ENCODE results near the gene TAF10.

DNA sequence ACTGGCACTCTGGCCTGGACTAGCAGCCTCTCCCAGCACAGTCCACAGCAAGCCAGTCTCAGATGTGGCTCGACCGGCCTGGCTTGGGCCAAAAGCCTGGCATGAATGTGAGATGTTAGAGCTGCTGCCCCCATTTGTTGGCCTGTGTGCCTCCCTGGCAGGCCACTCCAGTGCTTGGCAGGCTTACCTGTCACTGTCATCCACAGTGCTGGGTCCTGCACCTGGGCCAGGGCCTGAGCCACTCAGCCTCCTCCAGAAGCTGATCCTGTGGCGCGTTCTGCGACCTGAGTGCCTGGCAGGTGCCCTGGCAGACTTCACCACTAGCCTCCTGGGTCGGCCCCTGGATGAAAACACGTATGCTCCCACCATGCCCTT lies 44.7 kb downstream of the TAF10 start:
- TF ChIP-seq, protein P1, sequence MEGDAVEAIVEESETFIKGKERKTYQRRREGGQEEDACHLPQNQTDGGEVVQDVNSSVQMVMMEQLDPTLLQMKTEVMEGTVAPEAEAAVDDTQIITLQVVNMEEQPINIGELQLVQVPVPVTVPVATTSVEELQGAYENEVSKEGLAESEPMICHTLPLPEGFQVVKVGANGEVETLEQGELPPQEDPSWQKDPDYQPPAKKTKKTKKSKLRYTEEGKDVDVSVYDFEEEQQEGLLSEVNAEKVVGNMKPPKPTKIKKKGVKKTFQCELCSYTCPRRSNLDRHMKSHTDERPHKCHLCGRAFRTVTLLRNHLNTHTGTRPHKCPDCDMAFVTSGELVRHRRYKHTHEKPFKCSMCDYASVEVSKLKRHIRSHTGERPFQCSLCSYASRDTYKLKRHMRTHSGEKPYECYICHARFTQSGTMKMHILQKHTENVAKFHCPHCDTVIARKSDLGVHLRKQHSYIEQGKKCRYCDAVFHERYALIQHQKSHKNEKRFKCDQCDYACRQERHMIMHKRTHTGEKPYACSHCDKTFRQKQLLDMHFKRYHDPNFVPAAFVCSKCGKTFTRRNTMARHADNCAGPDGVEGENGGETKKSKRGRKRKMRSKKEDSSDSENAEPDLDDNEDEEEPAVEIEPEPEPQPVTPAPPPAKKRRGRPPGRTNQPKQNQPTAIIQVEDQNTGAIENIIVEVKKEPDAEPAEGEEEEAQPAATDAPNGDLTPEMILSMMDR (IDR thresholded peaks at IDR 0.05): no peak
- TF ChIP-seq EP300 (IDR thresholded peaks at IDR 0.05): no peak
- TF ChIP-seq POLR2A (IDR thresholded peaks at IDR 0.05): no peak
